HFFc6 (cell line): ENCODE measurements around the gene FAM187B. TPM values are rescaled to one million over a fixed set of nuclear protein-coding genes. Genes with fewer than 3 reads are reported as not detected.

Experiments used
- DNase-seq: peaks from one replicate; pipeline ENCODE4 v3.0.0-alpha.2; 2018
- H3K27ac Mint-ChIP-seq: 2 replicates; pipeline ENCODE4 v1.8.0; 2020; ENCODE audit warnings: mild to moderate bottlenecking, mixed read lengths
- H3K27me3 Mint-ChIP-seq: 2 replicates; pipeline ENCODE4 v1.8.0; 2021; ENCODE audit warnings: mild to moderate bottlenecking, moderate library complexity, mixed read lengths; ENCODE audit not compliant: insufficient read depth
- H3K36me3 Mint-ChIP-seq: 2 replicates; pipeline ENCODE4 v1.8.0; 2021; ENCODE audit warnings: low read depth, mixed read lengths
- H3K4me1 Mint-ChIP-seq: 2 replicates; pipeline ENCODE4 v1.8.0; 2020; ENCODE audit warnings: low read depth, mixed read lengths
- H3K4me3 Mint-ChIP-seq: 2 replicates; pipeline ENCODE4 v1.8.0; 2020; ENCODE audit warnings: mild to moderate bottlenecking, moderate library complexity, mixed read lengths
- H3K9me3 Mint-ChIP-seq: 2 replicates; pipeline ENCODE4 v1.8.0; 2020; ENCODE audit warnings: mild to moderate bottlenecking, mixed read lengths
- CTCF ChIP-seq: fragments of 200-600 bp; sonication (generic); IDR thresholded peaks from 2 replicates; pipeline ENCODE4 v1.5.0; 2021; ENCODE audit warnings: antibody characterized with exemption, mild to moderate bottlenecking
- total RNA-seq, 6 experiments: library from RNA; stranded (reverse); fragmentation: NEBNext Ultra II Directional; extraction: Animal tissue kit (Norgen Biotek cat#: 25700); gene quantifications; 2 replicates in 1 of 6; 3 replicates in 5 of 6; pipeline ENCODE4 v1.2.3, GENCODE V29; 2021

The FAM187B gene
- total RNA-seq, 6 experiments from 2014 or later: not detected

- no peaks in the 10 kb centered on the region for H3K4me1 Mint-ChIP-seq
- no peaks in the 10 kb centered on the region for H3K36me3 Mint-ChIP-seq
- TF ChIP-seq CTCF: no peak
- DNase-seq: no peak
- H3K9me3 Mint-ChIP-seq: no peaks in the 10 kb centered on the region
- H3K27me3 Mint-ChIP-seq: peaks cover 15% of the 10 kb centered on the region
- no peak overlapping the region for H3K4me3 Mint-ChIP-seq
- H3K27ac Mint-ChIP-seq: no peak overlapping the region
Measured at GRCh38 chr19:35208121-35208520, 20.4 kb downstream of the FAM187B start.

DNA sequence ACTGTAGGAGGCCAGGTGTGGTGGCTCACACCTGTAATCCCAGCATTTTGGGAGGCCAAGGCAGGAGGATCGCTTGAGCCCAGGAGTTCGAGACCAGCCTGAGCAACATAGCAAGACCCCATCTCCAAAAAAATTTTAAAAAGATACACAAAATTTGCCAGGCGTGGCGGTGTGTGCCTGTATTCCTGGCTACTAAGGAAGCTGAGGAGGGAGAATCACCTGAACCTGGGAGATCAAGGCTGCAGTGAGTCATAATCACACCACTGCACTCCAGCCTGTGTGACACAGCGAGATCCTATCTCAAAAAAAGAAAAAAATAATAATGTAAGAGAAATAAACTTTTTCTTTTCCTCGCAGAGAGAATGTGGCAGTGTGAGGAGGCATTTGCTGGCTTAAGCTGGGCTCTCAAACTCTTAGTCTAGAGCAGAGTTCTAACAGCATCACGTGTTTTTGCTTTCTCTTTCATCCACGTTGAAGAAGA lies 21.1 kb downstream of the FAM187B start:
- Mint-ChIP-seq H3K4me3 (no peak overlapping the region), H3K9me3 (no peaks in the 10 kb centered on the region), H3K36me3 (no peaks in the 10 kb centered on the region), H3K27me3 (peaks cover 15% of the 10 kb centered on the region), H3K4me1 (no peaks in the 10 kb centered on the region), H3K27ac (no peak overlapping the region)
- TF ChIP-seq CTCF: no peak
- DNase-seq: no peak

DNA sequence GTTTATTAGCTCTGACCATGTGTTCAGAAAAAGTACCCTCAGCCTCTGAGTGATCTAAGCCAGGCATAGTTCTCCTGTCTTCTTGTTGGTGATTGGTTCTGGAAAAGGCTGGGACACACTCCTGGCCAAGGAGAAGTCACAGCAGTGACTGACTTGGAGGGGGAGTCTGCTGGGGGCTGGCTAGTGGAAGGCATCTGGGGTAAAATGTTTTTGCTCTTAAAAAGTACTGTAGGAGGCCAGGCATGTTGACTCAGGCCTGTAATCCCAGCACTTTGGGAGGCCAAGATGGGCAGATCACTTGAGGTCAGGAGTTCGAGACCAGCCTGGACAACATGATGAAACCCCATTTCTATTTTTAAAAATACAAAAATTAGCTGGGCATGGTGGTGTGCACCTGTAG lies 21.7 kb downstream of the FAM187B start:
- DNase-seq: no peak
- Mint-ChIP-seq H3K4me1 (no peaks in the 10 kb centered on the region), H3K9me3 (no peaks in the 10 kb centered on the region), H3K27ac (no peak overlapping the region), H3K36me3 (no peaks in the 10 kb centered on the region), H3K4me3 (no peak overlapping the region), H3K27me3 (peaks cover 18% of the 10 kb centered on the region)
- TF ChIP-seq CTCF: no peak

DNA sequence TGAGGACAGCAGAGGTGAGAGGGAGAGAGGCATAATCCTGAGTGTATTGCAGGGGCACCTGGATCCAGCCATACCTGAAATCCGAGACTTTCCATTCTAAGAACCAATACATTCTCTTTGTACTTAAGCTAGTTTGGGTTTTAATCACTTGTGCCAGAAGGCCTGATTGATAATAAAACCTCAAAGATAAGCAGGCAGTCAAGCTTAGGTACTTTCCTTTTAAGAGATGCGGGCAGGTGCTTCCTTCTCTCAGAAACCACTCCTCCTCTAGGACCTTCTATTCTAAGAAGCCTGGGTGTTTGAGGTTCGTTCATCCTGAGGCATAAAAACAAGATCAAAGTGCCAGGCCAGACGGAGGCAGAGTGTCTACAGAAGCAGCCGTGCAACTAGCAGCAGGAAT lies 22.2 kb downstream of the FAM187B start:
- H3K9me3 Mint-ChIP-seq: no peaks in the 10 kb centered on the region
- no peak overlapping the region for H3K27ac Mint-ChIP-seq
- peaks cover 19% of the 10 kb centered on the region for H3K27me3 Mint-ChIP-seq
- TF ChIP-seq CTCF: no peak
- H3K4me1 Mint-ChIP-seq: no peaks in the 10 kb centered on the region
- DNase-seq: no peak
- no peak overlapping the region for H3K4me3 Mint-ChIP-seq
- H3K36me3 Mint-ChIP-seq: no peaks in the 10 kb centered on the region

- H3K36me3 Mint-ChIP-seq: no peaks in the 10 kb centered on the region
- peaks cover 19% of the 10 kb centered on the region for H3K27me3 Mint-ChIP-seq
- H3K4me1 Mint-ChIP-seq: no peaks in the 10 kb centered on the region
- H3K9me3 Mint-ChIP-seq: no peaks in the 10 kb centered on the region
- TF ChIP-seq CTCF: no peak
- DNase-seq: no peak
- no peak overlapping the region for H3K27ac Mint-ChIP-seq
- H3K4me3 Mint-ChIP-seq: no peak overlapping the region
Measured at GRCh38 chr19:35205733-35206323, 22.7 kb downstream of the FAM187B start.
